Tibial nerve (tissue), 3 donors: Measurements from ENCODE around the gene SOS2.

Experiments used
- POLR2A ChIP-seq, 2 donors: fragments of 450-650 bp; IDR thresholded peaks; one replicate each; pipeline ENCODE4 v1.6.1; 2017; ENCODE audit warnings: antibody characterized with exemption in 2 of 2, mild to moderate bottlenecking in 2 of 2, moderate library complexity in 2 of 2
- TF ChIP-seq, protein P1 (sequence below), 5 experiments: fragments of 200-600 bp in 3 of 5; fragments of 450-650 bp in 2 of 5; sonication (generic) in 3 of 5; IDR thresholded peaks; one replicate each; pipeline ENCODE4 v1.5.1; 2016 to 2019; ENCODE audit warnings: antibody characterized with exemption in 5 of 5, mild to moderate bottlenecking in 3 of 5, moderate library complexity in 2 of 5

DNA sequence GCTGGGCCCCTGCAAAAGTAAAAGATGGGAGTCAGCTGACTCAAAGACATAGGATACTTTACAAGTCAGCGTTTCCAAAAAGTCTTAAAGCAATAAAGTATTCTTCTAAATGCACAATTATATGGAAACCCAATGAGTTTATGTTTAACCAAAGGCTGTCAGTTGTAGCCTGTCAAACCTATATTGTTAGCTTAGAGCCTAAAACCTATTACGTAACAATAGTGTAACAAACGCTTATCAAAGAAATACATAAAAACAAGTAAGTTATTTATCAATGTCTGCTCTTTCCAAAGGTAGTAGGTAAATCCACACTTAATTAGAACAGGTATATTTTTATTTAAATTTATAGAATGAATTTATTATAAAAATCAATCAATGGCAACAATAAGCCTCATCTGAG, 15.9 kb upstream of the SOS2 start:
- TF ChIP-seq POLR2A (IDR thresholded peaks at IDR 0.05) = no peak
- TF ChIP-seq, protein P1, sequence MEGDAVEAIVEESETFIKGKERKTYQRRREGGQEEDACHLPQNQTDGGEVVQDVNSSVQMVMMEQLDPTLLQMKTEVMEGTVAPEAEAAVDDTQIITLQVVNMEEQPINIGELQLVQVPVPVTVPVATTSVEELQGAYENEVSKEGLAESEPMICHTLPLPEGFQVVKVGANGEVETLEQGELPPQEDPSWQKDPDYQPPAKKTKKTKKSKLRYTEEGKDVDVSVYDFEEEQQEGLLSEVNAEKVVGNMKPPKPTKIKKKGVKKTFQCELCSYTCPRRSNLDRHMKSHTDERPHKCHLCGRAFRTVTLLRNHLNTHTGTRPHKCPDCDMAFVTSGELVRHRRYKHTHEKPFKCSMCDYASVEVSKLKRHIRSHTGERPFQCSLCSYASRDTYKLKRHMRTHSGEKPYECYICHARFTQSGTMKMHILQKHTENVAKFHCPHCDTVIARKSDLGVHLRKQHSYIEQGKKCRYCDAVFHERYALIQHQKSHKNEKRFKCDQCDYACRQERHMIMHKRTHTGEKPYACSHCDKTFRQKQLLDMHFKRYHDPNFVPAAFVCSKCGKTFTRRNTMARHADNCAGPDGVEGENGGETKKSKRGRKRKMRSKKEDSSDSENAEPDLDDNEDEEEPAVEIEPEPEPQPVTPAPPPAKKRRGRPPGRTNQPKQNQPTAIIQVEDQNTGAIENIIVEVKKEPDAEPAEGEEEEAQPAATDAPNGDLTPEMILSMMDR (IDR thresholded peaks at IDR 0.05) = no peak
